Gastroesophageal sphincter (tissue), 3 donors: ENCODE data around the gene MRPL38.

Source experiments
- CTCF ChIP-seq, 4 experiments: fragments of 200-600 bp in 2 of 4; fragments of 450-650 bp in 2 of 4; sonication (generic) in 1 of 4; IDR thresholded peaks; one replicate each; pipeline ENCODE4 v1.5.1; 2017 to 2019; ENCODE audit warnings: antibody characterized with exemption in 4 of 4, mild to moderate bottlenecking in 2 of 4, moderate library complexity in 2 of 4
- POLR2A ChIP-seq, 2 donors: fragments of 450-650 bp; IDR thresholded peaks; one replicate each; pipeline ENCODE4 v1.6.1; 2017; ENCODE audit warnings: antibody characterized with exemption in 2 of 2, mild to moderate bottlenecking in 2 of 2, moderate library complexity in 1 of 2

- TF ChIP-seq CTCF (IDR thresholded peaks at IDR 0.05) = no peak
- TF ChIP-seq POLR2A (IDR thresholded peaks at IDR 0.05) = no peak
Observed at GRCh38 chr17:75850928-75851692, 53.6 kb downstream of the MRPL38 start.
